ENCODE results near the gene MYO16. TPM values are rescaled to one million over a fixed set of nuclear protein-coding genes. Genes with fewer than 3 reads are reported as not detected.

MYO16 gene
- polyA plus RNA-seq, 2 of the 4 experiments (the other 2 are of a cell fraction): 0.03 to 0.06 TPM

DNA sequence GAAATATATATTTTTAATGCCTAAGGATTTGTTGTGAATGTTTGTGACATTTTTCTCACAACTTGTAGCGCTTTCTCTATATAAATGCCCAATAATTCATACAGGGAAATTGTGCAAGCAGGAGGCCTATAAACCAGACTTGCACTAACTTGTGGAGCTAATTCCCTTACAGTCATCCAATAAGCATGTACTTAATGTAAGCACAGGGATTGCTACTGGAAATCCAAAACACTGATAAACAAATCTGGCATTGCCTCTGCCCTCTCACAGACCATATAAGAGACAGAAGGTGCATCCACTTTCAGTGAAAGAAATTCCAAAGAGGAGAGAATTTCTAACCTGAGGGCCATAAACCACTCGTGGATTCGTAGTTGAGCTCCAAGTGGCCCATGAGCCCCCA lies 518.8 kb downstream of the MYO16 start:
- FAIRE-seq: no peak
- CTCF ChIA-PET: interaction anchor here (0.9 to 1.1 kb wide), 2 partner anchors 116 to 635 kb away, joined by 3 read pairs; no protein-coding TSS in a partner anchor

DNA sequence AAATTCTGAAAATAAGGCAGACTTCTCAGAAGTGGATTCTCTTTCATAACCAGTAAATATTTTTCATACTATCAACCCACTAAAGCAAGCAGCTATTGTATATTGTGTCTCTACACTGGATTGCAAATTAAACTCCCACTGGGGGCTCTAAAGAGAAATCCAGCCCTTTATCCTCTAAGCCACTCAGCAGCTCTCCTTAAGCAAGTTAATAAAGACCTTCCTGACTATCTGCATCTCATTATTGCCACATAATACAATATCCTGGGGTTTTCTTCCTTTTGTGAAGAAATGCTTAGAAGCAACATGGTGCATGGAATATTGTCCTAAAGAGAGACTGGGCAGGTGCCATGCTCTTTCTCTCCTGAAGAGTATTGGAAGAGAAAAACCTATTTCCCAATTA lies 521.3 kb downstream of the MYO16 start:
- ATAC-seq (no peak), DNase-seq (ENCODE audit: low read depth in 1 of 2, low spot score in 1 of 2) (no peak), FAIRE-seq (no peak)
- Histone ChIP-seq H3K27ac (peak overlapping the region; percentile 44 to 95; a peak in 4 of 6 replicates), H3K9me3 (no peaks in the 10 kb centered on the region), H3K4me2 (no peak overlapping the region), H3K4me3 (no peak overlapping the region), H3K4me1 (peaks cover 66% of the 10 kb centered on the region)
- TF ChIP-seq ZC3H11A (IDR thresholded peaks at IDR 0.05): no peak
- TF ChIP-seq CEBPB (IDR thresholded peaks at IDR 0.05): no peak
- no peak for TF ChIP-seq RAD21 (conservative IDR thresholded peaks at IDR 0.05 in 1 of 2, IDR thresholded peaks at IDR 0.05 in 1 of 2)
- TF ChIP-seq, protein P1, sequence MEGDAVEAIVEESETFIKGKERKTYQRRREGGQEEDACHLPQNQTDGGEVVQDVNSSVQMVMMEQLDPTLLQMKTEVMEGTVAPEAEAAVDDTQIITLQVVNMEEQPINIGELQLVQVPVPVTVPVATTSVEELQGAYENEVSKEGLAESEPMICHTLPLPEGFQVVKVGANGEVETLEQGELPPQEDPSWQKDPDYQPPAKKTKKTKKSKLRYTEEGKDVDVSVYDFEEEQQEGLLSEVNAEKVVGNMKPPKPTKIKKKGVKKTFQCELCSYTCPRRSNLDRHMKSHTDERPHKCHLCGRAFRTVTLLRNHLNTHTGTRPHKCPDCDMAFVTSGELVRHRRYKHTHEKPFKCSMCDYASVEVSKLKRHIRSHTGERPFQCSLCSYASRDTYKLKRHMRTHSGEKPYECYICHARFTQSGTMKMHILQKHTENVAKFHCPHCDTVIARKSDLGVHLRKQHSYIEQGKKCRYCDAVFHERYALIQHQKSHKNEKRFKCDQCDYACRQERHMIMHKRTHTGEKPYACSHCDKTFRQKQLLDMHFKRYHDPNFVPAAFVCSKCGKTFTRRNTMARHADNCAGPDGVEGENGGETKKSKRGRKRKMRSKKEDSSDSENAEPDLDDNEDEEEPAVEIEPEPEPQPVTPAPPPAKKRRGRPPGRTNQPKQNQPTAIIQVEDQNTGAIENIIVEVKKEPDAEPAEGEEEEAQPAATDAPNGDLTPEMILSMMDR (IDR thresholded peaks at IDR 0.05): no peak
- TF ChIP-seq SREBF2 (IDR thresholded peaks at IDR 0.05): no peak
- no peak for TF ChIP-seq FOSB (CRISPR knock-in tag; IDR thresholded peaks at IDR 0.05)
- TF ChIP-seq ZNF302 (CRISPR knock-in tag; IDR thresholded peaks at IDR 0.05): no peak
- TF ChIP-seq SMC3 (IDR thresholded peaks at IDR 0.05): no peak
- no peak for TF ChIP-seq FOXS1 (CRISPR knock-in tag; IDR thresholded peaks at IDR 0.05)
- ChIA-PET POLR2A (no interaction called here), CTCF (interaction anchor here (1.3 to 1.5 kb wide), 3 partner anchors 21 to 959 kb away, joined by 3 to 5 read pairs (median 4); no protein-coding TSS in a partner anchor)

More for the DNA sequence above, 518.8 kb downstream of the MYO16 start:
- 76% methylated on average over 3 of the region's 3 CpGs for WGBS (ENCODE audit: missing lambda C conversion rate)
- Histone ChIP-seq H3K9me3 (no peaks in the 10 kb centered on the region), H3K4me3 (no peak overlapping the region), H3K27ac (peak overlapping the region; percentile 95 to 96), H3K4me2 (peak overlapping the region; percentile 78), H3K4me1 (peaks cover 56% of the 10 kb centered on the region)
- POLR2A ChIA-PET: interaction anchor here (0.6 to 1.1 kb wide), 2 partner anchors 636 to 835 kb away, joined by 3 read pairs; no protein-coding TSS in a partner anchor
- DNase-seq (ENCODE audit: low read depth in 1 of 2, low spot score in 1 of 2) (peak in 1 of 2 experiments; percentile 25), ATAC-seq (no peak)
- no peak for TF ChIP-seq RFX5 (IDR thresholded peaks at IDR 0.05)
- no peak for TF ChIP-seq EP300 (IDR thresholded peaks at IDR 0.05)
- no peak for TF ChIP-seq CBX8 (IDR thresholded peaks at IDR 0.05)
- TF ChIP-seq CEBPB (IDR thresholded peaks at IDR 0.05): peak in 1 of 2 experiments; percentile 43; a peak in 2 of 4 replicates
- TF ChIP-seq, protein P2, sequence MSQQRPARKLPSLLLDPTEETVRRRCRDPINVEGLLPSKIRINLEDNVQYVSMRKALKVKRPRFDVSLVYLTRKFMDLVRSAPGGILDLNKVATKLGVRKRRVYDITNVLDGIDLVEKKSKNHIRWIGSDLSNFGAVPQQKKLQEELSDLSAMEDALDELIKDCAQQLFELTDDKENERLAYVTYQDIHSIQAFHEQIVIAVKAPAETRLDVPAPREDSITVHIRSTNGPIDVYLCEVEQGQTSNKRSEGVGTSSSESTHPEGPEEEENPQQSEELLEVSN (IDR thresholded peaks at IDR 0.05; ENCODE audit: borderline replicate concordance, low read depth): no peak
- TF ChIP-seq GATA3 (IDR thresholded peaks at IDR 0.05; ENCODE audit: borderline replicate concordance): peak; percentile 26; the same call in 1 of the 2 replicates

DNA sequence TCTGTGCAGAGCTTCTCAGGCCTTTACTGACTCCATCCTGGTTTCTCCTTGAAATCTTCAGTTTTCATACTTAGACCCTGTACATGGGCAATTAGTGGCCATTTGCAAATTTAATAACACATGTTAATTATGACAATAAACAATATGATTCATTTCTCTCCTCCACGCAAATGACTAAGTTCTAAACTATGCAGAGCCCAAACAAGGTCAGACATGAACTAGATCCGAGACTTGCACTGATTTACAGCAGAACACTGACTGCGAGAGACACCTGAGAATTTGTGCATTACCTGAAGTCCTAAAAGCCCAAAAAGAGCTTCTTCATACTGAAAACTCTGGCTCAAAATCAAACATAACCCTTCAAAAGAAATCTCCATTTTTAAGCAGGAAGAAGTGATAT lies 521.8 kb downstream of the MYO16 start:
- CTCF ChIA-PET: interaction anchor here (1.3 to 1.5 kb wide), 3 partner anchors 21 to 958 kb away, joined by 3 to 5 read pairs (median 4); no protein-coding TSS in a partner anchor
- no peaks in the 10 kb centered on the region for H3K9me3 ChIP-seq
- peak overlapping the region; percentile 18; the same call in 1 of the 3 replicates for H3K4me2 ChIP-seq
- H3K4me3 ChIP-seq: no peak overlapping the region
- TF ChIP-seq BHLHE40 (IDR thresholded peaks at IDR 0.05; ENCODE audit: low read depth, low read length) (no peak), FOSL2 (IDR thresholded peaks at IDR 0.05) (no peak), FOSL2 (CRISPR knock-in tag; IDR thresholded peaks at IDR 0.05) (peak; percentile 37), CHD2 (IDR thresholded peaks at IDR 0.05; ENCODE audit: low read length, partially characterized antibody) (no peak)
- DNase-seq (ENCODE audit: low read depth in 1 of 2, low spot score in 1 of 2) (no peak), ATAC-seq (no peak), FAIRE-seq (no peak)
- H3K27ac ChIP-seq: peak overlapping the region; percentile 44 to 95; a peak in 5 of 6 replicates
- H3K4me1 ChIP-seq: peaks cover 64% of the 10 kb centered on the region
- POLR2A ChIA-PET: no interaction called here
- 67% methylated on average over 3 of the region's 3 CpGs for WGBS (ENCODE audit: missing lambda C conversion rate)

DNA sequence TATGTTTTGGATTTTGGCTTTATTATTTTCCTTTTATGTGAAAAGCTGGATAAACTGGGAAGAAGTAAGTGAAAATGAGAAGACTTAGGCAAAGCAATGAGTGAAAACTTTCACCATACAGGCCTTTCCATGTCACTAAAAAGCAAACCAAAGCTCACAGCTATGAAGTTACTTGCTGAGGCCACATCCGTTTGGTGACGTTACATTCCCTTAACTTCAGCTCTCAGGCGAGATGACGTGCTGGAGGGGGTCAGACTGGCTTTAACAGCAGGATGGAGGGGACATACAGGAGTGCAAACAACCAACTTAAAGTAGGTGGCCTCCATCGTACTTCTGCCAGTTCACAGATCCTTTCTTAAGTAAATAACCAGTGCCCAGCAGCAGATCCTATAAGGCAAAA lies 522.3 kb downstream of the MYO16 start:
- Histone ChIP-seq H3K4me2 (peak overlapping the region; percentile 18; the same call in 1 of the 3 replicates), H3K9me3 (no peaks in the 10 kb centered on the region), H3K4me1 (peaks cover 62% of the 10 kb centered on the region), H3K27ac (peak overlapping the region; percentile 44 to 95; a peak in 5 of 6 replicates), H3K4me3 (no peak overlapping the region)
- no peak for DNase-seq (ENCODE audit: low read depth in 1 of 2, low spot score in 1 of 2)
- WGBS (ENCODE audit: missing lambda C conversion rate): 59% methylated on average over 5 of the region's 5 CpGs
- FAIRE-seq: no peak
- CTCF ChIA-PET: interaction anchor here (1.3 to 1.5 kb wide), 2 partner anchors 22 to 958 kb away, joined by 3 to 5 read pairs; no protein-coding TSS in a partner anchor
- POLR2A ChIA-PET: no interaction called here
- ATAC-seq: no peak
- TF ChIP-seq RCOR1 (IDR thresholded peaks at IDR 0.05; ENCODE audit: low read depth, low read length): no peak
- TF ChIP-seq, protein P2 (IDR thresholded peaks at IDR 0.05; ENCODE audit: borderline replicate concordance, low read depth): no peak
- no peak for TF ChIP-seq JUNB (IDR thresholded peaks at IDR 0.05)
- no peak for TF ChIP-seq POLR2AphosphoS2 (conservative IDR thresholded peaks at IDR 0.05; ENCODE audit: low read length)
- TF ChIP-seq MAZ (IDR thresholded peaks at IDR 0.05; ENCODE audit: borderline replicate concordance, low read depth, low read length): no peak
- TF ChIP-seq, protein P3, sequence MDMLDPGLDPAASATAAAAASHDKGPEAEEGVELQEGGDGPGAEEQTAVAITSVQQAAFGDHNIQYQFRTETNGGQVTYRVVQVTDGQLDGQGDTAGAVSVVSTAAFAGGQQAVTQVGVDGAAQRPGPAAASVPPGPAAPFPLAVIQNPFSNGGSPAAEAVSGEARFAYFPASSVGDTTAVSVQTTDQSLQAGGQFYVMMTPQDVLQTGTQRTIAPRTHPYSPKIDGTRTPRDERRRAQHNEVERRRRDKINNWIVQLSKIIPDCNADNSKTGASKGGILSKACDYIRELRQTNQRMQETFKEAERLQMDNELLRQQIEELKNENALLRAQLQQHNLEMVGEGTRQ (IDR thresholded peaks at IDR 0.05): no peak
- no peak for TF ChIP-seq BHLHE40 (IDR thresholded peaks at IDR 0.05; ENCODE audit: low read depth, low read length)
- no peak for TF ChIP-seq SREBF2 (IDR thresholded peaks at IDR 0.05)
- no peak for TF ChIP-seq MYC (IDR thresholded peaks at IDR 0.05; ENCODE audit: borderline replicate concordance, low read length)
- no peak for TF ChIP-seq HOXA7 (CRISPR knock-in tag; IDR thresholded peaks at IDR 0.05)
- TF ChIP-seq, protein P4, sequence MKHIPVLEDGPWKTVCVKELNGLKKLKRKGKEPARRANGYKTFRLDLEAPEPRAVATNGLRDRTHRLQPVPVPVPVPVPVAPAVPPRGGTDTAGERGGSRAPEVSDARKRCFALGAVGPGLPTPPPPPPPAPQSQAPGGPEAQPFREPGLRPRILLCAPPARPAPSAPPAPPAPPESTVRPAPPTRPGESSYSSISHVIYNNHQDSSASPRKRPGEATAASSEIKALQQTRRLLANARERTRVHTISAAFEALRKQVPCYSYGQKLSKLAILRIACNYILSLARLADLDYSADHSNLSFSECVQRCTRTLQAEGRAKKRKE (CRISPR knock-in tag; IDR thresholded peaks at IDR 0.05; ENCODE audit: low read depth): no peak
- no peak for TF ChIP-seq TP53 (CRISPR knock-in tag; IDR thresholded peaks at IDR 0.05)
